Omental fat pad (tissue), 4 donors: ENCODE data around the gene LINGO3. TPM values are rescaled to one million over a fixed set of nuclear protein-coding genes. Genes with fewer than 3 reads are reported as not detected.
"Not testable (repeated sequence)": the region's sequence is repeated elsewhere in the genome, so short reads cannot be mapped to it uniquely, and the experiment has no call there.

Experiments
- ATAC-seq: fragments of 150-250 bp; one replicate; pipeline ENCODE4 v1.9.1; 2016; ENCODE audit warnings: mild to moderate bottlenecking, moderate library complexity; ENCODE audit not compliant: low FRiP score
- DNase-seq: peaks from one replicate; pipeline ENCODE4 v3.0.0-alpha.2; 2019; ENCODE audit warnings: low spot score
- total RNA-seq, 4 donors: library from RNA; depleted of rRNA; stranded (reverse); fragments of >200 nt; gene quantifications; one replicate each; pipeline ENCODE4 v1.1.0, GENCODE V29; 2016
- TF ChIP-seq, protein P1 (sequence below), 3 donors: fragments of 450-650 bp; IDR thresholded peaks; one replicate each; pipeline ENCODE4 v1.5.1; 2016 to 2017; ENCODE audit warnings: antibody characterized with exemption in 3 of 3, mild to moderate bottlenecking in 3 of 3, moderate library complexity in 2 of 3

The LINGO3 gene
- total RNA-seq, 4 donors from 2014 or later, result 0.19 TPM; not detected in 3

DNA sequence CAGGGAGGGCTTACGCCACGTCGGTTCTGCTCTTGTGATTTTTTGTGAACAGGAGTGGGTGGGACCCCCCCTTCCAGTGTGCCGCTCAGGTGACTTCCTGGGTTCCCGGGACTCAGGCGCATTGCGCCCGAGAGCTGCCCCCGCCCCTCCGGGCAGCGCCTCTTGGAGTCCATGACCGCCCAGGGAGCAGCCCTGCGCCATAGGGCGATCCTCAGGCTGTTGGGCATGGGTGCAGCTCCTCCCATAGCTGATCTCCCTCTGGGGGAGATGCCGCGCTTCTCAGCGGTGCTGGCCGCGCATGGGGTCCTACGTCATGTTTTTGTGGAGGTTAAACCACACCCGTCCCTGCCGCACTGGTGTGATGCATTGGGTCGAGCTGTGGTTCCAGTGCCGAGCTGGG is 44.2 kb upstream of the LINGO3 start:
- TF ChIP-seq, protein P1, sequence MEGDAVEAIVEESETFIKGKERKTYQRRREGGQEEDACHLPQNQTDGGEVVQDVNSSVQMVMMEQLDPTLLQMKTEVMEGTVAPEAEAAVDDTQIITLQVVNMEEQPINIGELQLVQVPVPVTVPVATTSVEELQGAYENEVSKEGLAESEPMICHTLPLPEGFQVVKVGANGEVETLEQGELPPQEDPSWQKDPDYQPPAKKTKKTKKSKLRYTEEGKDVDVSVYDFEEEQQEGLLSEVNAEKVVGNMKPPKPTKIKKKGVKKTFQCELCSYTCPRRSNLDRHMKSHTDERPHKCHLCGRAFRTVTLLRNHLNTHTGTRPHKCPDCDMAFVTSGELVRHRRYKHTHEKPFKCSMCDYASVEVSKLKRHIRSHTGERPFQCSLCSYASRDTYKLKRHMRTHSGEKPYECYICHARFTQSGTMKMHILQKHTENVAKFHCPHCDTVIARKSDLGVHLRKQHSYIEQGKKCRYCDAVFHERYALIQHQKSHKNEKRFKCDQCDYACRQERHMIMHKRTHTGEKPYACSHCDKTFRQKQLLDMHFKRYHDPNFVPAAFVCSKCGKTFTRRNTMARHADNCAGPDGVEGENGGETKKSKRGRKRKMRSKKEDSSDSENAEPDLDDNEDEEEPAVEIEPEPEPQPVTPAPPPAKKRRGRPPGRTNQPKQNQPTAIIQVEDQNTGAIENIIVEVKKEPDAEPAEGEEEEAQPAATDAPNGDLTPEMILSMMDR (IDR thresholded peaks at IDR 0.05), result no peak
- ATAC-seq (no peak), DNase-seq (no peak)

DNA sequence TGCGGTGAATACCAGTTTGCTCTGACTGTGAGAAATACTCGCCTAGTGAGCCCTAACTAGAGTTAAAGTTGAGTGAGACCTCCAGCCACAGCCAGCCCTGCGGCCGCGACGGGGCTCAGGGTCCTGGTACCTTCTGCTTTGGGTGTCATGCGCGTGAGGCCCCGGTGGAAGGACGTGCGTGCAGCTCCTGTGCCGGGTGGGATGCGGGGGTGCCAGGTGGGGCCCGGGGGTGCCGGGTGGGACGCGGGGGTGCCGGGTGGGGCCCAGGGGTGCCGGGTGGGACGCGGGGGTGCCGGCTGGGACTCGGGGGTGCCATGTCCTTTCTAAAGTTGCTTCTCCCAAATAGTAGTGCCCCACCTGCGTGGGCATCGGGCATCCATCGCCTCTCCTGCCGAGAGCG is 43.6 kb upstream of the LINGO3 start:
- no peak for DNase-seq
- no peak for ATAC-seq
- TF ChIP-seq, protein P1 (IDR thresholded peaks at IDR 0.05), result no peak

DNA sequence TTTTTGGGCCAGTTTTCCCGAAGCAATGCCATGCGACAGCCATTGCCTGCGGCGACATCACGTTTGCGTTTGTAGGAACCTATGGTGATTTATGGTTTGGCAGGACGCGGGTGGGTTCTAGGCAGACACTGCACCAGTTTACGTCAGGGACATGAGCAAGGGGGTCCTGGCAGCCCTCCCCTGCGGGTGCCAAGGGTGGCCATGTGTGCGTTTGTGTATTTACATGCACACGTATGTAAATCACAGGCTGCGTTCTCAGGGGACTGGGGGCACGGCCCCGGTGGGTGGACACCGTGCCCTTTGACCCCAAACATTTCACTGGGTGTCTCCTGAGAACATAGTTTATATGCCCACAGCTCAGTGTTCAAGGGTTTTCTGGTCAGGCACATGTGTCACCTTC is 42.7 kb upstream of the LINGO3 start:
- DNase-seq (no peak), ATAC-seq (no peak)
- TF ChIP-seq, protein P1 (IDR thresholded peaks at IDR 0.05), result no peak

DNA sequence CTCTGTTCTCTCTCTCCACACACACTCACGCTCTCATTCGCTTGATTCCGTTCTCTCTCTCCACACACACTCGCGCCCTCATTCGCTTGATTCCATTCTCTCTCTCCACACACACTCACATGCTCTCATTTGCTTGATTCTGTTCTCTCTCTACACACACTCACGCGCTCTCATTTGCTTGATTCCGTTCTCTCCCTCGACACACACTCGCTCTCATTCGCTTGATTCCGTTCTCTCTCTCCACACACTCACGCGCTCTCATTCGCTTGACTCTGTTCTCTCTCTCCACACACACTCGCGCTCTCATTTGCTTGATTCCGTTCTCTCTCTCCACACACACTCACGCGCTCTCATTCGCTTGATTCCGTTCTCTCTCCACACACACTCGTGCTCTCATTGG is 41.9 kb upstream of the LINGO3 start:
- DNase-seq, ATAC-seq: not testable (repeated sequence)

DNA sequence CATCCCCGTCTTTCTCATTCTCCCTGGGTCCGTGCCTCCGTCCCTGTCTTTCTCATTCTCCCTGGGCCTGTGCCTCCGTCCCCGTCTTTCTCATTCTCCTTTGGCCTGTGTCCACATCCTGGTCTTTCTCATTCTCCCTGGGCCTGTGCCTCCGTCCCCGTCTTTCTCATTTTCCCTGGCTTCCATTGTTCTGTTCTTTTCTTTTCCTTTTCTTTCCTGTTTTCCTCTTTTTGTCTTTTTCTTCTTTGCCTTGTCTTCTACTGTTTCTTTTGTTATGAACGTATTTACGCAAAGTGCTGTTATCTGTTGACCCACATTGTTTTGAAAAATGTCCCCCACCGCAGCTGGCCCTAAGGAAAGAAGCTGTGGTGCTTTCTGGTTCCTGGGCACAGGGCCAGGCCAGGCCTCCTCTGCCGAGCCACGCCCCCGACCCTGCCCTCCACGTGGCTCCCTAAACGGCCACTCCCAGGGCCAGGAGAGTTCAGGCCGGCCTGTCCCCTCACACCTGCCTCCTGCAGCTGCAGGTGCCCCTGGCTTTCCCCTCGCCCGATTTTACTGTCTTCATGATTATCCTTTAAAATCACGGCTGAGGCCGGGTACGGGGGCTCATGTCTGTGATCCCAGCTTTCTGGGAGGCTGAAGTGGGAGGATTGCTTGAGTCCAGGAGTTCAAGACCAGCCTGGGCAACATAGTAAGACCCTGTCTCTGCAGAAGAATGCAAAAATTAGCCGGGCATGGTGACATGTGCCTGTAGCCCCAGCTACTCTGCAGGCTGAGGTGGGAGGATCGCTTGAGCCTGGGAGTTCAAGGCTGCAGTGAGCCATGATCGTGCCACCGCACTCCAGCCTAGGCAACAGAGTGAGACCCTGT is 38.1 kb upstream of the LINGO3 start:
- ATAC-seq (no peak), DNase-seq (no peak)
- TF ChIP-seq, protein P1 (IDR thresholded peaks at IDR 0.05), result no peak

DNA sequence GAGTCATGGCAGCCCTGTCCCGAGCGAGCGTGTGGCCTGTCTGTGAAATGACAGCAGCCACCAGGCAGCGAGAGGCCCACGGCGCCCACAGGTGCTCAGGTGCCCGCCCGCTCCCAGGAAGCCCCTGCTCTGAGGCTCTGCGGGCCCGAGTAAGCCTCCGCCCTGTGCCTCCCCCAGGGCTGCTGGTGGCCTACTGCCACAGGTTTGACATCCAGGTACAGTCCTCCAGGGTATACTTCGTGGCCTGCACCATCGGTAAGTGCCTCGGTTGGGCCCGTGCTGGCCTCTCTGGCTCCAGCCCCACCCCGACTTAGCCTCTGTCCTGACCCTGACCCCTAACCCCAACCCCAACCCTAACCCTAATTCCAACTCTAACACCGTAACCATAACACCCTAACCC is 37.1 kb upstream of the LINGO3 start:
- ATAC-seq, result no peak
- DNase-seq, result no peak
- TF ChIP-seq, protein P1 (IDR thresholded peaks at IDR 0.05), result no peak

DNA sequence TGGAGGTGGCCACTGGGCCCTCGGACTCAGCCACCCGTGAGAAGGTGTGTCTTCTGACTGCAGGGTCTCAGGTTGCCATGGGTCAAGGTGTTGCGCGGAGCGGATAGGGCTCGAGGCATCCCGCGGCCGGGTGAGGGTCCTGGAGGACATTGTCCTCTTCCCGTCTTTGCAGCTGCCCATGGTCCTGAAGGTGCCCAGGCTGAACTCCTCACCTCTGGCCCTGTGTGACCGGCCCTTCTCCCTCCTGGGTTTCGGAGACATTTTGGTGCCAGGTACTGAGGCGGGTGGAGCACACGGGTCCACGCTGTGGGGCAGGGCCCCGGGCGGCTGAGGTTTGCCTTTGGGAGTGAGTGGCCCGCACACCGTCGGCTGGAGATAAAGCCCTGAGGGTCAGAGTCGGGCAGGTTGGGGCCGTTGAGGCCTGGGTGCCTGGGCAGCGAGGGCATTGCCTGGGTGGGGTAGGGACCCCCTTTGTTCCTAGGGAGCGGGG is 36.5 kb upstream of the LINGO3 start:
- peak; percentile 21 for ATAC-seq
- TF ChIP-seq, protein P1 (IDR thresholded peaks at IDR 0.05), result no peak
- no peak for DNase-seq
